GM10248 (cell line): ENCODE results near the gene C11orf91.
"Not testable (repeated sequence)": the region's sequence is repeated elsewhere in the genome, so short reads cannot be mapped to it uniquely, and the experiment has no call there.

ENCODE experiments used
- CTCF ChIA-PET: fragments of 300-600 bp; sonication (Branson Sonifier 250); formaldehyde crosslinking; extraction: SDS; loops from one replicate; lab custom pipeline; 2021; ENCODE audit warnings: antibody characterized with exemption; lab: Yijun Ruan, JAX
- POLR2A ChIA-PET: fragments of 350-650 bp; sonication (Branson Sonifier 250); formaldehyde crosslinking; extraction: SDS; loops from one replicate; lab custom pipeline; 2020; ENCODE audit warnings: antibody characterized with exemption; lab: Yijun Ruan, JAX
- DNase-seq: peaks from one replicate; pipeline ENCODE4 v3.0.0; 2012; ENCODE audit errors: extremely low spot score
- CTCF ChIP-seq: IDR thresholded peaks from 2 replicates; pipeline ENCODE4 v1.5.1; 2012; ENCODE audit warnings: mild to moderate bottlenecking, low read depth; ENCODE audit errors: extremely low read depth, missing control alignments, control extremely low read depth

C11orf91 gene

GRCh38 chr11:33731723-33732531 lies 31.3 kb upstream of the C11orf91 start:
- CTCF ChIA-PET: interaction anchor here (18.5 kb wide), 1 partner anchor 11 kb away, joined by 265 read pairs; no protein-coding TSS in a partner anchor
- POLR2A ChIA-PET: no interaction called here
- TF ChIP-seq CTCF: no peak
- DNase-seq: no peak

- DNase-seq: no peak
- POLR2A ChIA-PET: no interaction called here
- CTCF ChIA-PET: interaction anchor here (18.5 kb wide), 1 partner anchor 10 kb away, joined by 265 read pairs; no protein-coding TSS in a partner anchor
- no peak for TF ChIP-seq CTCF
These were observed 30.1 kb upstream of the C11orf91 start for GRCh38 chr11:33730716-33731115.

- POLR2A ChIA-PET, DNase-seq, CTCF ChIA-PET: not testable (repeated sequence)
These were observed 28.5 kb upstream of the C11orf91 start for GRCh38 chr11:33729072-33729664.

- POLR2A ChIA-PET, DNase-seq: not testable (repeated sequence)
- CTCF ChIA-PET: interaction anchor here (15.2 kb wide), 1 partner anchor 12 kb away, joined by 265 read pairs; the partner anchor contains the start of gene CD59
These were observed 26.9 kb upstream of the C11orf91 start for GRCh38 chr11:33727539-33727938.

- ChIA-PET POLR2A (interaction anchor here (0.6 kb wide), 1 partner anchor 306 kb away, joined by 9 read pairs; no protein-coding TSS in a partner anchor), CTCF (interaction anchor here (1.9 to 15.2 kb wide), 2 partner anchors 9 to 14 kb away, joined by 10 to 265 read pairs; partner anchors contain the start of gene CD59)
- no peak for DNase-seq
- TF ChIP-seq CTCF: no peak
These were observed 24.9 kb upstream of the C11orf91 start for GRCh38 chr11:33725496-33725895.

- TF ChIP-seq CTCF: no peak
- CTCF ChIA-PET: interaction anchor here (0.9 to 15.2 kb wide), 3 partner anchors 9 to 18 kb away, joined by 3 to 265 read pairs (median 10); partner anchors contain the start of gene CD59
- POLR2A ChIA-PET: interaction anchor here (0.5 kb wide), 1 partner anchor 403 kb away, joined by 4 read pairs; no protein-coding TSS in a partner anchor
- no peak for DNase-seq
These were observed 24.0 kb upstream of the C11orf91 start for GRCh38 chr11:33724644-33725035.

- TF ChIP-seq CTCF: no peak
- CTCF ChIA-PET: interaction anchor here (0.9 to 15.2 kb wide), 2 partner anchors 16 kb away, joined by 3 to 265 read pairs; partner anchors contain the start of gene CD59
- POLR2A ChIA-PET: no interaction called here
- DNase-seq: no peak
These were observed 22.7 kb upstream of the C11orf91 start for GRCh38 chr11:33723238-33723881.
